ENCODE results near the gene FGA. TPM values are rescaled to one million over a fixed set of nuclear protein-coding genes. Genes with fewer than 3 reads are reported as not detected.
A peak's percentile ranks its signal among the peaks of the same experiment; 100 is the strongest.

FGA gene
- not detected in 2 replicates for total RNA-seq (2014; rRNA removed; shearing (Covaris generic))
- not detected in 2 replicates for polyA plus RNA-seq (2015; cell fraction: cytosol; rRNA removed)
- polyA plus RNA-seq (2015; cell fraction: nucleus; rRNA removed) = not detected in 2 replicates

DNA sequence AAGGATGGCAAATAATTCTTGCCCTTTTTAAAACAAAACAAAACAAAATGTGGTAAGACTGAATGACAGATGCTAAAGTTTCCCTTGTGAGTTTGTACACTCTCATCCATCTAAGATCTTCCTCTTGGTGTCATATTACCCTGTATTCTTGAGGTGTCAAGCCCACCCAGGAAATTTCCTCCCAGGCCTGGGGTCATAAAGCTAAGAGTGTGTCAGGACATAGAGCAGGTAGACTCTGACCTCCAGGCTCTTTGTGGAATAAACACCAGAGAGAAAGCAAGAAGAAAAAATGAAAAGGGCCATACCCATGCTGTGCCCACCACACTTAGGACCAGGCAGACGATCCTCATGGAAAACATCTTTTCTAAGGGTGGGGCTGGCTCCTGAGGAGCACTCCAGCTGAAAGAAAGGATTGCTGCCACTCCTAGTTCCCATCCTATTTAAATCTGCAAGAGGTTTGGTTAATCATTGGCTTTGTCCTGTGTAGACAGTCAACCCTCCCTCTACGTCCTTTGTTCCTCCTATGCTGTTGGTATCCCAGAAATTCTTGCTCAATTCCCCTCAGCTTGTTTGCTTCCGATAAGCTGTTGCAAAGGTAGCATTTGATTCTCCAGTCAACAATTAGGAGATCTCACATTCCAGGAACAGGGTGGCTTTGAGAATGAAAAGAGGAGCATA lies at the start of gene FGA:
Gene FGA (minus strand): TSS at position 414 of the 678 bp plus-strand sequence. CDS start 55 bp downstream, at position 359.
- no peak for DNase-seq (ENCODE audit: low read depth)

DNA sequence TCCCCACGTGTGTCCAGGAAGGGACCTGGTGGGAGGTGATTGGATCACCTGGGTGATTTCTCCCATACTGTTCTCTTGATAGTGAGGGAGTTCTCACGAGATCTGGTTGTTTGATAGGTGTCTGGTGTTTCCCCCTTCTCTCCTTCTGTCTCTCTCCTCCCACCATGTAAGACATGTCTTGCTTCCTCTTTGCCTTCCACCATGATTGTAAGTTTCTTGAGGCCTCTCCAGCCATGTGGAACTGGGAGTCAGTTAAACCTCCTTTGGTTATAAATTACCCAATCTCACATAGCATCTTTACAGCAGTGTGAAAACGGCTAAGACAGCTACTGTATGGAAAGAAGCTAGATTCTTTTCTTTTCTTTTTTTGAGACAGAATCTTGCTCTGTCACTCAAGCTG lies 43.5 kb upstream of the FGA start:
- no peak for DNase-seq (ENCODE audit: low read depth)

DNA sequence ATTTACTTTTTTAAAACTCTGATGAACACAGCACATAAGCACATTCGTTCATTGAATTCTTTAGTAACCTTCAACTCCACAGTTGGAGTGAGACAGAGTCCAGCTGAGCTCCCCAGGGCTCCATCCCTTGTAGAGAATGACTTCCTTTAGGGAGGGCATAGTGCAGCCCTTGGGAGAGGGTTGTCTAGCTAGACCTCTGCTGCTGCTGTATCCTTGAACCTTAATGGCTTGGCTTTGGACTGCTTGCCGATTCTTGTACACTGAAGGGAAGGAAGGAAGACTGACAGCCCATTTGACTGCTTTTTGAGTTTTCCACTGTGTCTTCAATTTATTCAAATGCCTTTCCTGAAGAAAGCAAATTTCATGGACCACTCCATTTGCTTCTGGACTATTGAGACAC lies 41.3 kb upstream of the FGA start:
- DNase-seq (ENCODE audit: low read depth) = no peak

DNA sequence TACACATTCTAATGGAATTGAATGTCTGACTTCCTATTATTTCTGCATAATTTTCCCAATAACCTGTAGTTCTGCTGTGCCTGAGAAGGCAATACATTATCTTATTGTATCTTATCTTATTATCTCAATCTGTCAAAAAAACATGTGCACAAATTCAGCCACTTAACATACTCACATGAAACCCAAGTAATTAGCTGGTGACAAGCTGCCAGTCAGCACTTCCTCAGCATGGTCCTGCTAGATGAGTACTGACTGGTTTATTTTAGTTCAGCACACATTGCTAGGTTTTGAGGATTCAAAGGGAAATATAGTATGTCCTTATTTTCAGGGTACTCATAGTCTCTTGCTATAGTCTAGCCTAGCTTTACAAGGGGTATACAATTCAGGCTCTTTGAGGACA lies 39.8 kb upstream of the FGA start:
- no peak for DNase-seq (ENCODE audit: low read depth)

DNA sequence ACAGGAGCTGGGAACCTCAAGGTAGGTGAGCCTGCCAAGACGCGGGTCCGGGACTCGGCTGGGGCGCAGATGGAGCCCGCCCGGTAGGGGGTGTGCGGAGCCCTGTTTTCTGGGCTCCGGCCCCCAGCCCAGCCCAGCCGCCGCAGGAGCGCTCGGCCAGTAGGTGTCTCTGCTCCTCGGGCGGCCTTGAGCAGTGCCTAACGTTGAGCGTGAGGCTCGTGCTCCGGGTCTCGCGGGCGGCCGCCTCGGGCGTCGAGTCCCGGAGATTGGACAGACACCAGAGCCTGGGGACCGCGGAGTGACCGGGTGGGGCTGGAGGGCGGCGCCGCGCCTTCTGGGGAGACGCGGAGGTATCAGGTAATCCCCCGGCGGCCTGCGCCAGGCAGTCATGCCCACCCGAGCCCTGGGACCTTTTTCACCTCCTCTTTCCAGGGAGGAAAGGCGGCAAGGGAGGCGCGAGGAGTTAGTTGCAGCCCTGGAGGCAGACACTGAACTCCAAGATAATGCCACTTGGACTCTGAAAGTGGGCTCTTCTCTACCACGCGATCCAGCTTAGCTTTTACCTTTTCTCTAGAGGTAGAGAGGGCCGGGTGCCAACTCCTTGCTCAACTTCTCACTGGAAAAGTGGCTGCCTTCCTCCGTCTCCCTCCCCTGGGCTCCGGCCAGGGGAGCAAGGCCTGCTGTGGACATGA lies 36.4 kb upstream of the FGA start:
- peak; percentile 62 for DNase-seq (ENCODE audit: low read depth)

DNA sequence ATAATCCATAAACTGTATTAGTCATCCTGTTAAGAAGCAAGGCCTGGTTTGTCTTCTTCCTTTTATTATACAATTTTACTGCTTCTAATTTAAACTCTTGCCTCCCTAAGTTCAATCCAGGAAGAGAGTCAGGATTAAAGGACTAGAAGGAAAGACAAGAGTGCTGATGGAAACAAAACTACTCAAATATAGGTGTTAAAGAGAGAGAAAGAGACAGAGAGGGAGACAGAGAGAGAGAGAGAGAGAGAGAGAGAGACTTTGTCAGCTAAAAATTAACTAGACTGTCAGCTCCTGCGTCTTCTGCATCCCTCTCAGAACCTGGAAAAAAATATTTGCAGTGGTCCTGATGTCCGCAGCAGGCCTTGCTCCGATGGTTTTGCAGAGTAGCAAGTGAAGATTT lies 35.4 kb upstream of the FGA start:
- DNase-seq (ENCODE audit: low read depth) = no peak

DNA sequence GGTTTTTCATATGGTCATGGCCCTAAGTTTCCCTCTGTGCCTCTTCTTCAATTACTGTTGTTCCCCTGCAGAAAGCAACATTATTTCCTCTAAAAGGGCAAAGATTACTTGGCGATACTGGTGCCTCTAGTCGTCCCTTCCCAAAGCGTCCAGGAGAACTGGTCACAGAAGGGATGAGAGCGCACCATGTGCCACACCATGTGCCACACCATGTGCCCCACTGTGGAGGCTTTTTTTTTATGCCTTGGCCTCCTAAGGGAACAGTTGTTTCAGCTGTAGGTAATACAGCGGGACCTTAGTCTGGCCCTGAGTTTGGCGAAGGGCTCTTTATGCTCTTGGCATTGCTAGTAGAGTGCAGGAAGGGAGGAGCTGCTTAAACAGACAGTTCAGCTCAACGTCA lies 33.5 kb upstream of the FGA start:
- no peak for DNase-seq (ENCODE audit: low read depth)

DNA sequence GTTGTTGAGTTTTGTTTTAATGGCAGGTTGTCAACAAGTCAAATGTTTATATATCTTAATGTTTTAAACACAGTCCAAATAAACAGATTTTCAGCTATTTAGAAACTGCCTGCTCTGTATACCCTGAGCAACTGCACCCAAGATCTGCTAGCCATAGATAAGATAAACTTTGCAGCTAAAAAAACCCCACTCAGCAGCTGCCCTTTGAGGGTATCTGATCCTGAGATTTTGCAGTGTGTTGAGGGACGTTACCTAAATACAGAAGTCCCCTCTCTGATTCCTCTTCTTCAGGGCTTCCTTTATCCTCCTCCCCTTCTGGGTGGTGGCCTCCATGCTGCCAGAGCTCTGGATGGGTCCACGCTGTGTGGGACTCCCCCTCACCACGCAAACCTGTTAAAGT lies 32.9 kb upstream of the FGA start:
- no peak for DNase-seq (ENCODE audit: low read depth)

DNA sequence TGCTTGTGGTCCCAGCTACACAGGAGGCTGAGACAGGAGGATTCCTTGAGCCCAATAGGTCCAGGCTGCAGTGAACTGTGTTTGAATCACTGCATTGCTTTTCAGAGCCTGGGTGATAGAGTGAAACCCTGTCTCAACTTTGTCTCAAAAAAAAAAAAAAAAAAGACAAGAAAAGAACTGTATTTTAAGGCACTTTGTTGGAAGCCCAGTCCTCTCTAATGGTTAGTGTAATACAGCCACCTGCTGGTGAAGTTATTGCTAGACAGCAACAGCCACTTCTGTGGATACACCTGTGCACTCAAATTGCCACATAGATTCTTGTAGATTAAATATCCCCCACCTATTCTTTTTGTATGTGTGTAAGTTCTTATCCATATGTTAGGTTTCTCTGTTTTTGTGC lies 32.1 kb upstream of the FGA start:
- peak; percentile 54 for DNase-seq (ENCODE audit: low read depth)

DNA sequence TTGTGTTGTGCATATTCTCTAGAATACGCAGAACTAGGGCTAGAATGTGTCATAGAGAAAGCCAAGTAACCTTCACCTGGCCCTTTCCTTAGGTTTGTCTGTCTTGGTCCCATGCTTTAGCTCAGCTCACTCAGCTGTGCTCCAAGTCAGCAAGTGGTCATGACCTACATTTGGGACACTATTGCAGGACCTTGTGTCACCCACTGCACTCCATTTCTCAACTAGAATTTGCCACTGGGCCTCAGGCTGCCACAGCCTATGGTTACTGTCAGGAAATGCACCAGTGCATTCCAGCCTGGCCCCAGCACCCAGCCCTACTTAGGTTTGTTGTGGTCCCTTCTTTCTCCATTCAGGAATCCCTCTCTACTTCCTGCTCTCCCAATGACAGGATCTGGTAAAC lies 29.6 kb upstream of the FGA start:
- DNase-seq (ENCODE audit: low read depth) = no peak

DNA sequence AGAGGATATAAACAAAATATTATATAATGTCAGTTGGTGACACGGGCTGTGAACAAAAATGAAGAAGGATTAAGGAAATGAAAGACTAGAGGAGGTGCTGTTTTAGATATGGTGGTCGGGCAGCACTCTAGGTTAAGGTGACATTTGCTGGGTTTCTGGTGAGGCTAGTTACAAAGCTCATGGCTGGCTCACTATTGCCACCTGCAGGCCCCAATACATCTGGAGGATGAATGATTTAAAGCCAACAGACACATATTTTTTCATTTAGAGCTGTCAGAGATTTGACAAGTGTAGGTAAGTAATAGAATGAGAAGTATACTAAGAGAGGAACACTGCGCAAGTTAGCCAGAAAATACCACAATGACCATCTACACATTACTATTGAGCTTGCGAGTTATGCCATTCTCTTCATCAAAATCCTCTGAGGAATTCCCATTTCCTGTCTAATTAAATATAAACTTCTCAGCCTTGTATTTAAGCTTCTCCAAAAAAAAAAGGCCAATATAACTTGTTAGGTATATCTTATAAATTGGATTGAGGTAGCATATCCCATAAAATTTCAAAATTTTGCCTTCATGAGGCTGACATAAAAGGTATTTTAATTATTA lies 28.3 kb upstream of the FGA start:
- peak; percentile 67 for DNase-seq (ENCODE audit: low read depth)

DNA sequence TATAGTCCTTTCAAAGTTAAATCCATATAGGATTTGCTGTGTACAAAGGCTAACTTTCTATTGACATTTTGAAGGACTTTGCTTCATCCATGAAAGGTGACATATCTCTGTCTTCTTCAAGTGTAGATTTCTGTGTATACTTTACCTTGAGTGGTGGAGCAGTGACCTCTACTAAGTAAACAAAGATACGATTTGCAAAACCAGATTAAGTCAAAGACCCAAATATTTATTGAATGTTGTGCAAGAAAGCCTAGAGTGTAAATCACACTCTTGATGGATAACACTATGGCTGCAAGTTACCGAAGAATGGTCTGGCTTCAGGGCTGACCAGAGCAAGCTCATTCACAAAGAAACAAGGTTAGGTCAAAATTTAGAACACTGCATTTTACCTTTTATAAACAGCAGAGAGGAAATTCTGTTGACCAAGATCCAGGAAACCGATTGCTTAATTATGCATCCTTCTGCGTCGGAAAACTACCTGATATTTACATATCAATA lies 27.3 kb upstream of the FGA start:
- DNase-seq (ENCODE audit: low read depth) = no peak

DNA sequence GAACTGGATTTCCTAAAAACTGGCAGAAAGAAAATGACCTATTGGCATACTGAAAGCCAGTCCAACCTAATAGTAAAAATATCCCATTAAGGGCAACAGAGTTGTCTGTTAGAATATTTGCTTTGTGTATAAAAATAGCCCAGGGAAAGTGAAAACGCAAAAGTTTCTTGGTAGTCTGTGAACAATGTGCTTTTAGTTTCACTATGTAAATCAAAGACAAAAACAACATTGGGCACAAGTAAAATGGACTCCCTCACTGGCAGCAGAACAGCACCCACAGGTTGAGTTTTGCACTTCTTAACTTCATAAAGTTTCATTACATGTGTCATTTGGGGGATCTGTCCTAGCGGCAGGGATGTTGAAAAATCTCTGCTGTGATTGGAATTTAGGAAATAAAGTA lies 26.2 kb upstream of the FGA start:
- no peak for DNase-seq (ENCODE audit: low read depth)

DNA sequence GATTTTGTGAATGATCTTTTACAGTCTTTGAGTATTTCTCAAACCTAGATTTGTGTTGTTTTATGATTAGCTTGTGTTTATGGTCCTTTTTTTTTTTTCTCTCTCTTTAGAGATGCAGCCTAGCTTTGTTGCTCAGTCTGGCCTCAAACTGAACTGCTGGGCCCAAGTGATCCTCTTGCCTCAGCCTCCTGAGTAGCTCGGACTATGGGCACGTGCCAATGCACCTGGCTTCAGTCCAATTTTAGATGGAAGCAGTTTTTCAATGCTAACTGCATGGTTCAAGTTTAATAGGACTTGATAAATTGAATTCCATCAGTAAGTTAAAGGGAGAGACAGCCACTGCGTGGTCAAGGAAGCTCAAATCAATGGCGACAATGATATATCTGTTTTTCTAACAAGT lies 25.7 kb upstream of the FGA start:
- DNase-seq (ENCODE audit: low read depth) = no peak

DNA sequence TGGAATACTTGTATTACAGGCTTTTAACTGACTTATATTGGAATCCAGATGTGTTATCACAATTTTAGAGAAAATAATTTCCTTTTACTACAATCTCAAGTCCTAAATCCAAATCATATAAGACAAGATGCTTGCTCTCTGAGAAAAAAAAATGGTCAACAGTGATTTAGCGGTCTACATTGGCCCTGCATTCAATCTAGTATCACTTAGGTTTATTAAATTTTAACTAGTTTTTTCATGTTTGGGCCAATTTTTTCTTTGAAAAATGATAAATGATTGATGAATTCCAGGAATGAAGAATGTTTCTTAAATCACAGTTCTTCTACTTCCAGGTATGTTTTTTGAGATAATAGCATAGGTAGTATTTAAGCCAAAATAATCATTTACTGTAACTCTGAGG lies 24.7 kb upstream of the FGA start:
- no peak for DNase-seq (ENCODE audit: low read depth)

DNA sequence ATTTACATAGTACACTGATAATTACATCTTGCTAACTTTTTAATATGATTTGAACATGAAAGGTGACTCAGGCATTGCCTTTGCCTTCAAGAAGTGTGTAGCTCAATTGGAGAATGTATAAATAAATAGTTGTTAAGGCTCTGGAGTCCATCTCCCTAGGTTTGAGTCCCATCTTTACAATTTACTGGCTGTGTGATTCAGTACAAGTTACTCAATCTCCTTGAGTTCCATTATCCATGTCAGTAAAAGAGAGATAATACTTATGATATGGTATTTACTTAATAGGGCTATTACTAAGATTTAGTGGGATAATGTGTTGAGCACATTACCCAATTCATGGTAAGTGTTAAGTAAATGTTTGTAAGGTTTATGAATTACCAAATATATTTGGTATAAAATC lies 23.8 kb upstream of the FGA start:
- no peak for DNase-seq (ENCODE audit: low read depth)

DNA sequence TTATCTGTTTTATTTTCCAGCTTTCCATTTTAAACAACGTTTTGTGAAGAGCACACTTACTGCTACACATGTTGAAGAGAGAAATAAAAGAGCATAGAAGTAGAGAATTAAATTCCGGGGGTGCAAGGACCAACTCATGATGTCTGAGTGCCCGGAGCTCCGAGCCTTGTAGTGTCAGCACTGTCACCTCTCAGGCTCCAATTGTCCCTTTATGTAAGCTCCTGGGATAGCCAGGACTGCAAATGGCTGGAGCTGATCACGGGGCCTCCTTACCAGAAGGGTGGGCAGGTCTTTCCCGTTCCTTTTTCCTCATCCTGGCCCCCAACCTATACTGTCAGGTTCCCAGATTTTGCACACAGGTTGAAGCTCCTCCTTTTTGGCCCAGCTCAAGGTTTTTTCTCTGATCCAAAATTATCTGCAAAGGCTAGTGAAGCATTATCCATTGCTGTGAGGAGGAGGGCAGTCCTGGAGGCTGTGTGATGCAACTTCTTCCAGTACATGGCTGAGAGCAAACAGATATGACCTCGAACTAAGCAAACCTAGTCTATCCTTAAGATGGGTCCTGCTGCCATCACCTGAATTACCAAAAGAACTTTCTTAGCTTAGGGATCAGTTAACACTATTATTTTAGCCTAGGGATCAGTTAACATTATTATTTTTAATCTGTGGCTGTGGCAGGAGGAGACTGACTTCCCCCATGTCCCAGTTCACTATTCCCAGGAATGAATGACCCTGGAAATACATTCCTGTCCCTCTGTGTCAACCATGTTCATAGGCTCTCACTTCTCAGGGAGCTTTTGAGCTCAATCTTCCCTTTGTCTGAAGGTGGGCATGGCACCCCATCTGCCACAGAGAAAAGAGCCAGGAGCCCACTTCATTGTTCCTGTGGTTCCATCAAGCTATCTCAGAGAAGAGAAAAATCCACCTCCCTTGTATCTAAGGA lies 22.2 kb upstream of the FGA start, which contains the start of gene FGG:
Gene FGG (minus strand): TSS at position 185 of the 943 bp plus-strand sequence. CDS start 47 bp downstream, at position 138.
- no peak for DNase-seq (ENCODE audit: low read depth)

DNA sequence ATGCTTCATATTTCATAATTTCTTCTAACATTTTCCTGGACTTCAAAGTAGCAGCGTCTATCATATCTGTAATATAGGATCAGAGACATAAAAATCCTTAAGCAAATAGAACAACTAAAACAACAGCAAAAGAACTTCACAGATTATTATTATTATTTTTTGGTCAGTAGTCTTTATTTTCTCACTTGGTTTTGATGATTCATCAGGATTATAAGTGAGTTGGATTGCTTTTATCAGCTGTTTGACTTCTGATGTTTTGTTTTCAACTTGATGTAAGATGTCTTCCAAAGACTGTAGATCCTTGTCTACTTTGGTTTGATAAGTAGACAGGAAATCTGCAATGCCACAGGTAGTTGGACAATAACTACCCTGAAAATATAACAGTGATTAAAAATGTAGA lies 21.3 kb upstream of the FGA start:
- DNase-seq (ENCODE audit: low read depth) = no peak

DNA sequence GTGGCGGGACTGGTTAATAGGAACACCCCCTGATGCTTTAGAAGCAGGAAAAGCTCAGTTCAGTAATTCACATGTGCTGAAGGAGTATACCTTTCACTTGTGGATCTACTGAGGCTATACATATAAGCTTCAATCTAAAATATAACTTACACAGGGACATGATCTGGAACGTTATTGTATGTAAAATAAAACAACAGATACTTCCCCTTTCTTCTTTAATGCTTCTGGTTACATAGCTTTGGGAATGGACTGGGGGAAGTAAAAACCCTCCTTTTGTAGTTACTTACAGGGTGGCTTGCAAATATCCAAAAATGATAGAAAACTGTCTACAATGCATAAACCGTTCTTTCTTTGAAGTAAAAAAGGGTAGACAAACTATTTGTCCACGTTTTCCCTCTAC lies 20.0 kb upstream of the FGA start:
- DNase-seq (ENCODE audit: low read depth) = no peak

DNA sequence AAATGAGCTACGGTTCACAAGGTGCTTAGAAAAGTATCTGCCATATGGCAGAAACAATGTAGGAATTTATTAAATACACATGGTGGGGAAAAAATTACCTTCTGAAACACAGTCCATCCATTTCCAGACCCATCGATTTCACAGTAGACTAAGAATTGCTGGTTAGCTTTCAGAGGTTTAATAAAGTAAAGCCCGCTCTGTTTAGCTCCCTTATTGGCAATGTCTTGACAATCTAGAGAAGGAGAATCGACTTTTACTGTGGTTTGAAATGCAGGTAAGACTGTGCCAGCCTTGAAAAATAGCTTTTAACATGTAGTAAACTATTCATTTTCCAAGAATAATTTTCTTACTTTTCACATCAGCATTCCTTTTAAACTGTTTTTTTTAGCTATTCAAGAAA lies 19.0 kb upstream of the FGA start:
- DNase-seq (ENCODE audit: low read depth) = no peak
